ENCODE data around the gene SLC6A2.

DNA sequence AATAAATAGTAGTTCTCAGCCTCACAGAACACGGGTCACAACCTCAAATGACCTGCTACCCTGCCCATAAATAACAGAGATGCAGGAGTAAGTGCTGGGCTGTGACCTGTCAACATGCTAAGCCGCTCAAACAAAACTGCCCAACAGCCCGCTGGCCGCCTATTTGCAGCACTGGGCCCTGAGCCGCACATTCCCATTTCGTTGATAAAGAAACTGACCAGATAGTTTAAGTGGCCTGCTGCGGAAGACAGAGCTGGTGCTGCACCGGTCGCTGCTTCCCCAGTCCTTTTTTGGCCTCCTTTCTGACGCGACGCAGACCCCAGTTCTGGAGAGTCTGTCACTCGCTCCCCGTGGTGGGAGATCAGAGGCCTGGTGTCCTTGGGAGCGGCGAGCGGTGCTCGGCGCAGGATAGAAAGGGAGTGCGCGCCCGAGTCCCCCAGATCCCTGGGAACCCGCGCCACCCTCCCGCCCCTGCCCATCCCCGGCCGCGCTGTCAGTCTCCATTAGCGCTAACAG, 349 bp upstream of the SLC6A2 start:
- peak; percentile 48 for TF ChIP-seq EZH2 (IDR thresholded peaks at IDR 0.05)
- TF ChIP-seq, protein P1, sequence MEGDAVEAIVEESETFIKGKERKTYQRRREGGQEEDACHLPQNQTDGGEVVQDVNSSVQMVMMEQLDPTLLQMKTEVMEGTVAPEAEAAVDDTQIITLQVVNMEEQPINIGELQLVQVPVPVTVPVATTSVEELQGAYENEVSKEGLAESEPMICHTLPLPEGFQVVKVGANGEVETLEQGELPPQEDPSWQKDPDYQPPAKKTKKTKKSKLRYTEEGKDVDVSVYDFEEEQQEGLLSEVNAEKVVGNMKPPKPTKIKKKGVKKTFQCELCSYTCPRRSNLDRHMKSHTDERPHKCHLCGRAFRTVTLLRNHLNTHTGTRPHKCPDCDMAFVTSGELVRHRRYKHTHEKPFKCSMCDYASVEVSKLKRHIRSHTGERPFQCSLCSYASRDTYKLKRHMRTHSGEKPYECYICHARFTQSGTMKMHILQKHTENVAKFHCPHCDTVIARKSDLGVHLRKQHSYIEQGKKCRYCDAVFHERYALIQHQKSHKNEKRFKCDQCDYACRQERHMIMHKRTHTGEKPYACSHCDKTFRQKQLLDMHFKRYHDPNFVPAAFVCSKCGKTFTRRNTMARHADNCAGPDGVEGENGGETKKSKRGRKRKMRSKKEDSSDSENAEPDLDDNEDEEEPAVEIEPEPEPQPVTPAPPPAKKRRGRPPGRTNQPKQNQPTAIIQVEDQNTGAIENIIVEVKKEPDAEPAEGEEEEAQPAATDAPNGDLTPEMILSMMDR (IDR thresholded peaks at IDR 0.05), result no peak

All from neural progenitor cell (in vitro differentiated cells).